BJ (cell line): ENCODE measurements around the gene RFX2. TPM values are rescaled to one million over a fixed set of nuclear protein-coding genes. Genes with fewer than 3 reads are reported as not detected.

ENCODE experiments used
- CTCF ChIA-PET: fragments of 350-600 bp; formaldehyde crosslinking; extraction: SDS; loops from one replicate; lab custom pipeline; 2021; ENCODE audit warnings: antibody characterized with exemption, inconsistent platforms; lab: Yijun Ruan, JAX
- POLR2A ChIA-PET: fragments of 300-600 bp; sonication (Branson Sonifier 250); formaldehyde crosslinking; extraction: SDS; loops from one replicate; lab custom pipeline; 2021; ENCODE audit warnings: antibody characterized with exemption; lab: Charles Lee
- DNase-seq: peaks from one replicate; pipeline ENCODE4 v3.0.0-alpha.2; 2011; ENCODE audit warnings: low read depth
- H3K27me3 ChIP-seq: 2 replicates; pipeline ENCODE4 v1.6.0; 2011; ENCODE audit warnings: low read length; ENCODE audit not compliant: control insufficient read depth, insufficient read depth
- H3K36me3 ChIP-seq: 2 replicates; pipeline ENCODE4 v1.5.1; 2011; ENCODE audit warnings: low read length; ENCODE audit not compliant: control insufficient read depth, insufficient read depth
- H3K4me3 ChIP-seq: 2 replicates; pipeline ENCODE4 v1.5.1; 2011; ENCODE audit warnings: low read depth, mild to moderate bottlenecking, control low read depth, low read length
- CTCF ChIP-seq: IDR thresholded peaks from 2 replicates; pipeline ENCODE4 v1.5.1; 2011; ENCODE audit warnings: low read depth, mild to moderate bottlenecking, control low read depth, inconsistent platforms, low read length, moderate library complexity; ENCODE audit not compliant: insufficient read depth
- polyA plus RNA-seq: library from polyadenylated mRNA; depleted of rRNA; stranded (reverse); fragments of >200 nt; gene quantifications from 2 replicates; pipeline ENCODE4 v1.2.3, GENCODE V29; 2011

Gene RFX2
- polyA plus RNA-seq, 1 experiment: 5.7 TPM

DNA sequence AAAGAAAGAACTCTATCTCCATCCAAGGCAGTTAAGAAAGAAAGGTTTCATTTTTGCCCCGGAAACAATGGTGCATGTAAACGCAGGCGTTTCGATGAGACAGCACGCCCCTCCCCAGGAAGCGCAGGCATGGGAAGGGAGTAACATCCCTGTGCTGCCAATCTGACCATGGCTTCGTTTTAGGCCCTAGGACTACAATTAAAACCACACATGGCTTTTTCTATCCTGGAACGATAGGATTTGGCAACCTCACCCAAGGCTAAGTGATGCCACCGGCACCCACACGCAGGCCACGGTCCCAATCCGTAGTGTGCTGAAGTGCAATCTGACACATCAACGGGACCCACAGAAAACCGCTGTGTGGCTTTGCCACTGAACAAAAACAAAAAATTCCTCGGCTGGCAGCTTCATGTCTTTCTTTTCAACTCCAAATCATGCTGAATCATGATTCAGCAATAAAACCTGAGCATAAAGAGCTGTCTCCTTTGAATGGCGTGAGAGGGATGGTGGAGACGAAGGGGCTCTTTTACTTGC, 156.6 kb downstream of the RFX2 start:
- no peak for DNase-seq
- CTCF ChIA-PET: interaction anchor here (1.6 to 12.1 kb wide), 2 partner anchors 14 to 150 kb away, joined by 4 to 78 read pairs; no protein-coding TSS in a partner anchor
- H3K4me3 ChIP-seq: no peak overlapping the region
- H3K27me3 ChIP-seq: no peaks in the 10 kb centered on the region
- POLR2A ChIA-PET: interaction anchor here (0.6 kb wide), 1 partner anchor 8 kb away, joined by 3 read pairs; no protein-coding TSS in a partner anchor
- no peak for TF ChIP-seq CTCF
- peaks cover 12% of the 10 kb centered on the region for H3K36me3 ChIP-seq

DNA sequence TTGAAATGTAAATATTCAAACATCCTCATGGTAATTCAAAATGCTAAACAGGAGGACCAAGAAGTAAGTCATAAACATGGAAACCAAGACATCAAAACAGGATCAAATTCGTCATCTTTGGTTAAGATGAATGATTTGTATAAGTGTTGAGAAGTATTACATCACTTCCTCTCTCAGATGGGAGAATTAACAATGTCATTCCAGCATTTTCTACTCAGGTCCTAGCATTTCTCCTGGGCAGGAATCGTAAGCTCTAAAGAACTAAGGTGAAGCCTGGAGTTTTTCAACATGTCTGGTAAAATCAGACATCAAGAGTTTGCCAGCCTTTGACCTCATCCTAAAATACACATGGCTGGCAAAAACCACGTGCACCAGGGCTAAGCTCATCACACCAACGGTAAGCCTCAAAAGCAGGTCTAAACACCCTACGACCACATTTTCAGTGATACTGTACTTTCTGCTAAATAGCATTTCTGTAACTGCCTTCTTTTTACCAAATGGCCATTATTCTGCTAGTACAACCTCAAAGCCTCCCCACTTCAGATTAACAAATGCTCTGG, 157.2 kb downstream of the RFX2 start:
- DNase-seq: no peak
- Histone ChIP-seq H3K27me3 (no peaks in the 10 kb centered on the region), H3K36me3 (peaks cover 10% of the 10 kb centered on the region), H3K4me3 (no peak overlapping the region)
- no peak for TF ChIP-seq CTCF
- ChIA-PET POLR2A (interaction anchor here (0.6 kb wide), 1 partner anchor 8 kb away, joined by 3 read pairs; no protein-coding TSS in a partner anchor), CTCF (interaction anchor here (1.5 to 12.1 kb wide), 2 partner anchors 10 to 14 kb away, joined by 3 to 78 read pairs; no protein-coding TSS in a partner anchor)

- POLR2A ChIA-PET: no interaction called here
- no peak for DNase-seq
- Histone ChIP-seq H3K4me3 (no peak overlapping the region), H3K27me3 (no peaks in the 10 kb centered on the region), H3K36me3 (peaks cover 10% of the 10 kb centered on the region)
- no peak for TF ChIP-seq CTCF
- CTCF ChIA-PET: interaction anchor here (0.6 to 12.1 kb wide), 5 partner anchors 9 to 35 kb away, joined by 3 to 78 read pairs (median 3); no protein-coding TSS in a partner anchor
These were observed 157.9 kb downstream of the RFX2 start for GRCh38 chr19:5952193-5953029.

DNA sequence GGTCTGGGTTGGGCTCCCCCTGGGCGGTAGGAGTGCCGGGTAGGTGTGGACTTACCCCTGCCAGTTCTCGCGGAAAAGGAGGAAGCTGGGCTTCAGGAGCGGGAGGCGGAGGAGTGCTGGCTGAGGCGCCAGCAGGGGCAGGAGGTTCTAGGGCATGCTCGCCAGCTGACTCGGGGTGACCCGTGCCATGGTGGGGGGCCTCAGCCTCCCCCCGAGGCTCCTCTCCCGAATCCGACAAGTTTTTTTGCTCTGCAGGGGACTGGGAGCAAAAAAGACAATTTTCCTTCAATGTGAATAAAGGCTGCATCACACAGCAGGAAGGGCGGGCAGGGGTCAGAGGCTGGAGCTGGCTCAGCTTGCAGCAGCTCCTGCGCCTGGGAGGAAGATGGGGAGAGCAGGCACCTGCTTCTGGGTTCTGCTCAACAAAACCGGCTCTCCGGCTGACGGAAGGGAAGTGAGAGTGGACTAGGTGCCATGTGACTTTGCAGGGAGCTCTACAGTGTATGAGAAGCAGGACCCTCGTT, 158.9 kb downstream of the RFX2 start:
- ChIA-PET CTCF (interaction anchor here (1.1 to 12.1 kb wide), 4 partner anchors 8 to 35 kb away, joined by 3 to 78 read pairs (median 4); no protein-coding TSS in a partner anchor), POLR2A (no interaction called here)
- Histone ChIP-seq H3K4me3 (no peak overlapping the region), H3K36me3 (peaks cover 9% of the 10 kb centered on the region), H3K27me3 (no peaks in the 10 kb centered on the region)
- no peak for DNase-seq
- no peak for TF ChIP-seq CTCF

DNA sequence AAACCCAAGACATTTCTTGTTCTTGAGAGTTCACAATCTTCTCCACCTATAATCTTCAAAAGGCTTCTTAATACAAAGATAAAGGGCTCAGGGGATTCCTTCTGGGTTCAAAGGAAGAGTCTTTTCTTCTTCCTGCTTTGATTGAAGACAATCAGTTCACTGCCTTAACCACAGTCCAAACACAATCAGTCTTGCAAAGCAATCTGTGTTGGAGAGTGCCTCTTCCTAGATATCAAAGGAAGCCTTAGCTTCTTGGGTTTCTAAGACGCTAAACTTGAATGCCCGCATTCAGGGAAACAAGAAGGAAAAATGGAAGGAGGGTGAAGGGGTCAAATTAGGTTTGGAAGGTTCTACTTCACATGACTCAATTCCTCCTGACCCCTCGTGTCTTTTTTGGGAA, 159.6 kb downstream of the RFX2 start:
- ChIA-PET CTCF (interaction anchor here (1.4 to 12.1 kb wide), 2 partner anchors 17 to 36 kb away, joined by 4 to 78 read pairs; no protein-coding TSS in a partner anchor), POLR2A (no interaction called here)
- no peak for TF ChIP-seq CTCF
- no peaks in the 10 kb centered on the region for H3K27me3 ChIP-seq
- H3K36me3 ChIP-seq: peaks cover 12% of the 10 kb centered on the region
- DNase-seq: no peak
- H3K4me3 ChIP-seq: no peak overlapping the region
